Measurements from ENCODE around the gene MED4.

- no peak for TF ChIP-seq POLR2A (IDR thresholded peaks at IDR 0.05)
- no peak for TF ChIP-seq CTCF (IDR thresholded peaks at IDR 0.05)
Observed at GRCh38 chr13:48070942-48071341, 24.0 kb downstream of the MED4 start.
